ENCODE data around the gene AQP2.

AQP2 gene

DNA sequence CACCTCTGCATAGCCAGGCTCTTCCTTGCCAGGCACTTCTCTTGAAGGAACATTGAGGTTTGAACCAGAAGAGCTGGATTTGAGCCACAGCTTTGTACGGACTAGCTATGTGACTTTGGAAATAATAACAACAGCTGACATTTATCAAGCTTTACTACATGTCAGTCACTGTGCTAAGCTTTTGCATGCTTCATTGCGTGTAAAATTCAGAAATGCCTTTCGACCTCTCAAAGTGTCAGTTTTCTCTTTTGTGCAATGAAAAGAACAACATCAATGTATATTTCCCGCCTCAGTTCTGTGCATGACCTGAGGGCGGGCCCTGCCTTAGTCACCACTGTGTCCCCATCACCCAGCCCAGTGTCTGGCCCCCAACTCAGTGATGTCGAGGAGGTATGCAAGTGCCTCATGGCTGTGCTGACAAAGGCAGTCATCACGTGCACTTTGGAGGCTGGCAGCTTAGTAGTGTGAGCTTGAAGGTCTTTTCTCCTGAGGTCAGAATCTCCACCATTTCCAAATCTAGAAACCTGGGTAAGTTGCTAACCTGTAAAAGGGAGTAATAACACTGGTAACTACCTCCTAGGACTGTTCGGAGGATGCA is 17.9 kb upstream of the AQP2 start:
- Histone ChIP-seq H3K4me2 (ENCODE audit: low read depth, low read length, poor library complexity, severe bottlenecking) (no peak overlapping the region), H4K20me1 (ENCODE audit: insufficient read depth, low read length, poor library complexity, severe bottlenecking) (no peaks in the 10 kb centered on the region), H3K36me3 (ENCODE audit: insufficient read depth, low read length) (no peaks in the 10 kb centered on the region), H3K9me3 (ENCODE audit: insufficient read depth, low read depth, low read length) (no peaks in the 10 kb centered on the region), H3K4me1 (ENCODE audit: insufficient read depth, low read length, poor library complexity, severe bottlenecking) (no peaks in the 10 kb centered on the region), H3K9me2 (replicated peaks; ENCODE audit: low read depth, low read length) (no peaks in the 10 kb centered on the region), H3K4me3 (ENCODE audit: low read length, poor library complexity, severe bottlenecking) (no peak overlapping the region), H3K27me3 (ENCODE audit: insufficient read depth, low read length, poor library complexity, severe bottlenecking) (no peaks in the 10 kb centered on the region), H2AFZ (ENCODE audit: low read length) (no peak overlapping the region), H3F3A (ENCODE audit: low read depth) (no peaks in the 10 kb centered on the region), H3K9ac (ENCODE audit: low read depth, low read length, poor library complexity, severe bottlenecking) (no peak overlapping the region), H3K79me2 (ENCODE audit: insufficient read depth, low read length) (no peaks in the 10 kb centered on the region)
- TF ChIP-seq EZH2phosphoT487 (IDR thresholded peaks at IDR 0.05; ENCODE audit: borderline replicate concordance): no peak
- TF ChIP-seq, protein P1, sequence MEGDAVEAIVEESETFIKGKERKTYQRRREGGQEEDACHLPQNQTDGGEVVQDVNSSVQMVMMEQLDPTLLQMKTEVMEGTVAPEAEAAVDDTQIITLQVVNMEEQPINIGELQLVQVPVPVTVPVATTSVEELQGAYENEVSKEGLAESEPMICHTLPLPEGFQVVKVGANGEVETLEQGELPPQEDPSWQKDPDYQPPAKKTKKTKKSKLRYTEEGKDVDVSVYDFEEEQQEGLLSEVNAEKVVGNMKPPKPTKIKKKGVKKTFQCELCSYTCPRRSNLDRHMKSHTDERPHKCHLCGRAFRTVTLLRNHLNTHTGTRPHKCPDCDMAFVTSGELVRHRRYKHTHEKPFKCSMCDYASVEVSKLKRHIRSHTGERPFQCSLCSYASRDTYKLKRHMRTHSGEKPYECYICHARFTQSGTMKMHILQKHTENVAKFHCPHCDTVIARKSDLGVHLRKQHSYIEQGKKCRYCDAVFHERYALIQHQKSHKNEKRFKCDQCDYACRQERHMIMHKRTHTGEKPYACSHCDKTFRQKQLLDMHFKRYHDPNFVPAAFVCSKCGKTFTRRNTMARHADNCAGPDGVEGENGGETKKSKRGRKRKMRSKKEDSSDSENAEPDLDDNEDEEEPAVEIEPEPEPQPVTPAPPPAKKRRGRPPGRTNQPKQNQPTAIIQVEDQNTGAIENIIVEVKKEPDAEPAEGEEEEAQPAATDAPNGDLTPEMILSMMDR (conservative IDR thresholded peaks at IDR 0.05; ENCODE audit: low read length): no peak

DNA sequence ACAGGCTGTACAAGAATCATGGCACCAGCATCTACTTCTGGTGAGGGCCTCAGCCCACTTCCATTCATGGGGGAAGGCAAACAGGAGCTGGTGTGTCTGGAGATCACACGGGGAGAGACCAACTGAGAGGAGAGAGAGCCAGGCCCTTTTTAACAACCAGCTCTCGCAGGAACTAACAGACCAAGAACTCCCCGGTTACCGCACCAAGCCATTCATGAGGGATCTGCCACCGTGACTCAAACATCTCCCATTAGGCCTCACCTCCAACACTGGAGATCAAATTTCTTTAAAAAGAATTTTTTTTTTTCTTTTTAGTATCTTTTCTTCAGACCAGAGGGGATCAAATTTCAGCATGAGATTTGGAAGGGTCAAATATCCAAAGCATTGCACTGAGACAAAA is 16.7 kb upstream of the AQP2 start:
- Histone ChIP-seq H3K36me3 (ENCODE audit: insufficient read depth, low read length) (no peaks in the 10 kb centered on the region), H3K4me1 (ENCODE audit: insufficient read depth, low read length, poor library complexity, severe bottlenecking) (no peaks in the 10 kb centered on the region), H3K4me3 (ENCODE audit: low read length, poor library complexity, severe bottlenecking) (no peak overlapping the region), H3K9me3 (ENCODE audit: insufficient read depth, low read depth, low read length) (no peaks in the 10 kb centered on the region), H3K27me3 (ENCODE audit: insufficient read depth, low read length, poor library complexity, severe bottlenecking) (no peaks in the 10 kb centered on the region), H3K9ac (ENCODE audit: low read depth, low read length, poor library complexity, severe bottlenecking) (no peak overlapping the region), H3F3A (ENCODE audit: low read depth) (no peaks in the 10 kb centered on the region), H3K4me2 (ENCODE audit: low read depth, low read length, poor library complexity, severe bottlenecking) (no peak overlapping the region), H2AFZ (ENCODE audit: low read length) (no peak overlapping the region), H4K20me1 (ENCODE audit: insufficient read depth, low read length, poor library complexity, severe bottlenecking) (no peaks in the 10 kb centered on the region), H3K79me2 (ENCODE audit: insufficient read depth, low read length) (no peaks in the 10 kb centered on the region), H3K9me2 (replicated peaks; ENCODE audit: low read depth, low read length) (no peaks in the 10 kb centered on the region)
- TF ChIP-seq, protein P1 (conservative IDR thresholded peaks at IDR 0.05; ENCODE audit: low read length): no peak
- TF ChIP-seq EZH2phosphoT487 (IDR thresholded peaks at IDR 0.05; ENCODE audit: borderline replicate concordance): no peak

DNA sequence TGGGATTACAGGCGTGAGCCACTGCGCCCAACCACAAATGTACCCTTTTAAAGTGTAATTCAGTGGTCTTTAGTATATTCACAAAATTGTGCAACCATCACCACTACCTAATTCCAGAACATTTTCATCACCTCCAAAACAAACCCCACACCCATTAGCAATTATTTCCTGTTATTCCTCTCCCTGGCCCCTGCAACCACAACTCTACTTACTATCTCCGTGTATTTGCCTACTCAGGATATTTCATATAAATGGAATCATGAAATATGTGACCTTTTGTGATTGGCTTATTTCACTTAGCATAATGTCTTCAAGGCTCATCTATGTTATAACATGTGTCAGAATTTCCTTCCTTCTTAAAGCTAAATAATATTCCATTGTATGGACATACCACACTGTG is 16.0 kb upstream of the AQP2 start:
- H3K36me3 ChIP-seq (ENCODE audit: insufficient read depth, low read length): no peaks in the 10 kb centered on the region
- no peaks in the 10 kb centered on the region for H3K79me2 ChIP-seq (ENCODE audit: insufficient read depth, low read length)
- no peaks in the 10 kb centered on the region for H3K9me2 ChIP-seq (replicated peaks; ENCODE audit: low read depth, low read length)
- H3F3A ChIP-seq (ENCODE audit: low read depth): no peaks in the 10 kb centered on the region
- H3K27me3 ChIP-seq (ENCODE audit: insufficient read depth, low read length, poor library complexity, severe bottlenecking): no peaks in the 10 kb centered on the region
- no peaks in the 10 kb centered on the region for H3K9me3 ChIP-seq (ENCODE audit: insufficient read depth, low read depth, low read length)
- no peak overlapping the region for H3K4me3 ChIP-seq (ENCODE audit: low read length, poor library complexity, severe bottlenecking)
- no peaks in the 10 kb centered on the region for H4K20me1 ChIP-seq (ENCODE audit: insufficient read depth, low read length, poor library complexity, severe bottlenecking)
- H3K4me2 ChIP-seq (ENCODE audit: low read depth, low read length, poor library complexity, severe bottlenecking): no peak overlapping the region
- H3K4me1 ChIP-seq (ENCODE audit: insufficient read depth, low read length, poor library complexity, severe bottlenecking): no peaks in the 10 kb centered on the region
- TF ChIP-seq, protein P1 (conservative IDR thresholded peaks at IDR 0.05; ENCODE audit: low read length): no peak
- no peak for TF ChIP-seq EZH2phosphoT487 (IDR thresholded peaks at IDR 0.05; ENCODE audit: borderline replicate concordance)
- H2AFZ ChIP-seq (ENCODE audit: low read length): no peak overlapping the region
- no peak overlapping the region for H3K9ac ChIP-seq (ENCODE audit: low read depth, low read length, poor library complexity, severe bottlenecking)
